Measurements from ENCODE around the gene C1orf116. TPM values are rescaled to one million over a fixed set of nuclear protein-coding genes. Genes with fewer than 3 reads are reported as not detected.
"Not testable (repeated sequence)": the region's sequence is repeated elsewhere in the genome, so short reads cannot be mapped to it uniquely, and the experiment has no call there.

Gene C1orf116
- total RNA-seq, 6 experiments from 2014 or later: 0.02 to 0.09 (median 0.06) TPM

DNA sequence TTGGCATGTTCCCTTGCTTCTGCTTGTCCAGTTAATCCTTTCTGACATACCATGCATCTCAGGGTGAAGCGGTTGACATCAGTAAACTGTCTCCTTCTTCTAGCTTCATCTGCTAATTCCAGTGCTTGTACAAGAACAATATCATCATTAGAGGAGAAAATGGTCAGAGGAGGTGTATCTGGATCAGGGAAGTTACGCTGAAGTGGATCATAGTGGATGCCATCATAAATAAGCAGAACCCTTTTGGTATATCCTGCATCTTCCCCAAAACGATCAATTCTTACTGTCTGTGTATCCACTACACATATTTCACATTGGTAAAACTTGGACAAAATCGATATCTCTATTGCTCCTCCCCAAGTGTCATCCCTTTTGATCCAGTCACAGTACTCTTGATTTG lies 16.5 kb upstream of the C1orf116 start:
- Mint-ChIP-seq H3K4me3 (peak overlapping the region; percentile 97), H3K4me1 (ENCODE audit: low read depth) (peaks cover 79% of the 10 kb centered on the region), H3K9me3 (no peaks in the 10 kb centered on the region), H3K27ac (no peak overlapping the region), H3K36me3 (ENCODE audit: low read depth) (peaks cover 43% of the 10 kb centered on the region), H3K27me3 (ENCODE audit: insufficient read depth) (peaks cover 6% of the 10 kb centered on the region)
- DNase-seq: no peak
- TF ChIP-seq, protein P1, sequence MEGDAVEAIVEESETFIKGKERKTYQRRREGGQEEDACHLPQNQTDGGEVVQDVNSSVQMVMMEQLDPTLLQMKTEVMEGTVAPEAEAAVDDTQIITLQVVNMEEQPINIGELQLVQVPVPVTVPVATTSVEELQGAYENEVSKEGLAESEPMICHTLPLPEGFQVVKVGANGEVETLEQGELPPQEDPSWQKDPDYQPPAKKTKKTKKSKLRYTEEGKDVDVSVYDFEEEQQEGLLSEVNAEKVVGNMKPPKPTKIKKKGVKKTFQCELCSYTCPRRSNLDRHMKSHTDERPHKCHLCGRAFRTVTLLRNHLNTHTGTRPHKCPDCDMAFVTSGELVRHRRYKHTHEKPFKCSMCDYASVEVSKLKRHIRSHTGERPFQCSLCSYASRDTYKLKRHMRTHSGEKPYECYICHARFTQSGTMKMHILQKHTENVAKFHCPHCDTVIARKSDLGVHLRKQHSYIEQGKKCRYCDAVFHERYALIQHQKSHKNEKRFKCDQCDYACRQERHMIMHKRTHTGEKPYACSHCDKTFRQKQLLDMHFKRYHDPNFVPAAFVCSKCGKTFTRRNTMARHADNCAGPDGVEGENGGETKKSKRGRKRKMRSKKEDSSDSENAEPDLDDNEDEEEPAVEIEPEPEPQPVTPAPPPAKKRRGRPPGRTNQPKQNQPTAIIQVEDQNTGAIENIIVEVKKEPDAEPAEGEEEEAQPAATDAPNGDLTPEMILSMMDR (IDR thresholded peaks at IDR 0.05): no peak

DNA sequence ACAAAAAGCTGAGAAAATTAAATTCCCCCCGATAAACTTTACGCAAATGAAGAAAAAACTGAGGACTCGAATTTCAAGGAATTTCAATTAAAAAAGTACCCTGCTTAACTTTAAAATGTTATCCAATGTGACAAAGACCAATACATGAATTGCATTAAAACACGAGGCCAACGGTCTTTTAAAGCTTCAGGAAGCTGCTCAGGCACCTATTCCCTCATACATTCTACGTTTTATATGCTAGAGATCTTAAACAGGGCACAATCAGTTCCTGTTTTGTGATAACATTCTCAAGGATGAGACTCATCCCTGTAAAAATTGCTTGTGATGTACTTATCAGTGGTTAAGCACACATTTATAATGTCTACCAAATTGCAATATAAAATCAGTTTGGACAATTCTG lies 15.5 kb upstream of the C1orf116 start:
- H3K4me3 Mint-ChIP-seq: peak overlapping the region; percentile 69
- H3K27me3 Mint-ChIP-seq (ENCODE audit: insufficient read depth): peaks cover 3% of the 10 kb centered on the region; the same call in 1 of the 2 replicates
- peak overlapping the region; percentile 19; the same call in 1 of the 2 replicates for H3K27ac Mint-ChIP-seq
- peaks cover 80% of the 10 kb centered on the region for H3K4me1 Mint-ChIP-seq (ENCODE audit: low read depth)
- peaks cover 50% of the 10 kb centered on the region for H3K36me3 Mint-ChIP-seq (ENCODE audit: low read depth)
- no peaks in the 10 kb centered on the region for H3K9me3 Mint-ChIP-seq
- TF ChIP-seq, protein P1 (IDR thresholded peaks at IDR 0.05): no peak
- DNase-seq: no peak

DNA sequence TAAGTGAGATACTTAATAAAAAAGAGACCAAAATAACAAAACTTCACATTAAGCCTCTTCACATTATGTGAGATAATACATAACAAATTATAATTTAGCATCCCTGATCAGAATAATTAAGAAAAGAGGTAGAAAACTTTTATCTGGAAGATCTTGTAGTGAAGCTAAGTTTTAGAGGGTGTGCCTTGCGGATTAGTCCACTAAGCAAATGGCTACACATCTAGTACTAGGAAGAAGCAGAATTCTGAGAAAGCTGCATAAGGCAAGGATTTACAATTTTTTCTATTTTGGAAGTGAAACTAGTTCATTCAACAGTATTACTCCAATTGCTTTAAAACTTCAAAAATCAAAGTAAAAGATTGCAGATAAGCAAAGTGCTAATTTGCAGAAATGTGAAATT lies 14.9 kb upstream of the C1orf116 start:
- peaks cover 56% of the 10 kb centered on the region for H3K36me3 Mint-ChIP-seq (ENCODE audit: low read depth)
- no peak for DNase-seq
- TF ChIP-seq, protein P1 (IDR thresholded peaks at IDR 0.05): no peak
- peaks cover 80% of the 10 kb centered on the region for H3K4me1 Mint-ChIP-seq (ENCODE audit: low read depth)
- H3K9me3 Mint-ChIP-seq: no peaks in the 10 kb centered on the region
- H3K27me3 Mint-ChIP-seq (ENCODE audit: insufficient read depth): no peaks in the 10 kb centered on the region; the same call in 1 of the 2 replicates
- H3K4me3 Mint-ChIP-seq: peak overlapping the region; percentile 69
- no peak overlapping the region for H3K27ac Mint-ChIP-seq

DNA sequence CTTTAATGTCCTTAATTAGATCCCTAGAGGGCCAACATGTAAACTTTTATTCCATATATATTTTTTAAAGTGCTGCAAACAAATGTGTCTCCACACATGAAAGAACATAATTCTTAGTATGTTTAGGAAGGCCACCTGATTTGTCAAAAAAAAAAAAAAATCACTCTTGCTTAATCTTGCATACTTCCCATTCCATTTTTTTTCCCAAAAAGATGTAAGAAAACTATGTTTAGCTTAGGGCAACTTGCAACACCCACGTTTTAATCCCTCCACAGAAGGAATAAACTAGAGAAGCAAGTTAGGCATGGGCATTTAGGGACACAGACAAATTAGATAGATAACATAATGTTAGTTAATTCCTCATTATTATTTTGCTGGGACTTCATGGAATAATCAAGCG lies 12.9 kb upstream of the C1orf116 start:
- no peaks in the 10 kb centered on the region for H3K9me3 Mint-ChIP-seq
- peaks cover 72% of the 10 kb centered on the region for H3K4me1 Mint-ChIP-seq (ENCODE audit: low read depth)
- peak overlapping the region; percentile 65 for H3K4me3 Mint-ChIP-seq
- TF ChIP-seq, protein P1 (IDR thresholded peaks at IDR 0.05): no peak
- no peaks in the 10 kb centered on the region for H3K27me3 Mint-ChIP-seq (ENCODE audit: insufficient read depth)
- DNase-seq: no peak
- H3K36me3 Mint-ChIP-seq (ENCODE audit: low read depth): peaks cover 62% of the 10 kb centered on the region
- no peak overlapping the region for H3K27ac Mint-ChIP-seq

DNA sequence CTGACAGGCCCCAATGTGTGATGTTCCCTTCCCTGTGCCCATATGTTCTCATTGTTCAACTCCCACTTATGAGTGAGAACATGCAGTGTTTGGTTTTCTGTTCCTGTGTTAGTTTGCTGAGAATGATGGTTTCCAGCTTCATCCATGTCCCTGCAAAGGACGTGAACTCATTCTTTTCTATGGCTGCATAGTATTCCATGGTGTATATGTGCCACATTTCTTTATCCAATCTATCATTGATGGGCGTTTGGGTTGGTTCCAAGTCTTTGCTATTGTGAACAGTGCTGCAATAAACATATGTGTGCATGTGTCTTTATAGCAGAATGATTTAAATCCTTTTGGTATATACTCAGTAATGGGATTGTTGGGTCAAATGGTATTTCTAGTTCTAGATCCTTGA lies 8.8 kb upstream of the C1orf116 start:
- H3K4me3 Mint-ChIP-seq; DNase-seq; H3K9me3 Mint-ChIP-seq; H3K27me3 Mint-ChIP-seq (ENCODE audit: insufficient read depth): not testable (repeated sequence)
- Mint-ChIP-seq H3K27ac (peak overlapping the region; percentile 39; the same call in 1 of the 2 replicates), H3K4me1 (ENCODE audit: low read depth) (peaks cover 53% of the 10 kb centered on the region), H3K36me3 (ENCODE audit: low read depth) (peaks cover 31% of the 10 kb centered on the region)

DNA sequence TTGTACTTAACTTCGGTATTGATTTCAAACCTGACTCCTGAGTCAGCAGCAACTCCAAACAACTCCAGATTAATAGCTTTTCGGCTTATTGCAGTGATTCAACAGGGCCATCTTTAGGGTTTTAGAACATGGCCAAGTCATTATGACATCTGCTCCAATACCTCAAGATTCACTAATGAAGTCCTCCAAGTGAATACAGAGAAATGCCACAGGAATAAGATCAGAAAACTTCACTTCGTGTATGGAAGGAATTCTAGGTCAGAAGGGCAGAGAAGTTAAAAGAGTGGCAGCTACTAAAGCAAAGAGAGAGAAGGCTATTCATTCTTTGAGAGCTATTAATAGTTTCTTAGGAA lies 7.6 kb upstream of the C1orf116 start:
- Mint-ChIP-seq H3K36me3 (ENCODE audit: low read depth) (peaks cover 23% of the 10 kb centered on the region), H3K4me1 (ENCODE audit: low read depth) (peaks cover 41% of the 10 kb centered on the region), H3K27me3 (ENCODE audit: insufficient read depth) (peaks cover 2% of the 10 kb centered on the region; the same call in 1 of the 2 replicates), H3K27ac (peak overlapping the region; percentile 65), H3K9me3 (no peaks in the 10 kb centered on the region), H3K4me3 (peak overlapping the region; percentile 7)
- TF ChIP-seq, protein P1 (IDR thresholded peaks at IDR 0.05): no peak
- DNase-seq: peak; percentile 76

Measured in HFFc6 (cell line).